WTC11 (cell line): ENCODE data around the gene TMEM54. TPM values are rescaled to one million over a fixed set of nuclear protein-coding genes. Genes with fewer than 3 reads are reported as not detected.
A peak's percentile ranks its signal among the peaks of the same experiment; 100 is the strongest.

Experiments
- CBFB ChIP-seq: sonication (generic); formaldehyde crosslinking; IDR thresholded peaks from 2 replicates; pipeline ENCODE4 v1.8.1; 2022; ENCODE audit warnings: mild to moderate bottlenecking, low read depth, missing genetic modification reagents
- CREB1 ChIP-seq: sonication (generic); formaldehyde crosslinking; IDR thresholded peaks from 2 replicates; pipeline ENCODE4 v1.8.0; 2023; ENCODE audit warnings: mild to moderate bottlenecking, missing genetic modification reagents
- ELF4 ChIP-seq: sonication (generic); formaldehyde crosslinking; IDR thresholded peaks from 2 replicates; pipeline ENCODE4 v1.8.1; 2022; ENCODE audit warnings: low read depth, mild to moderate bottlenecking, moderate library complexity, missing genetic modification reagents
- ETV6 ChIP-seq: sonication (generic); formaldehyde crosslinking; IDR thresholded peaks from 2 replicates; pipeline ENCODE4 v1.8.1; 2022; ENCODE audit warnings: mild to moderate bottlenecking, missing genetic modification reagents
- FOXJ3 ChIP-seq: sonication (generic); formaldehyde crosslinking; IDR thresholded peaks from 2 replicates; pipeline ENCODE4 v1.9.0; 2021; ENCODE audit warnings: missing genetic modification reagents, mild to moderate bottlenecking, borderline replicate concordance
- FOXP1 ChIP-seq: sonication (generic); formaldehyde crosslinking; IDR thresholded peaks from 2 replicates; pipeline ENCODE4 v1.8.0; 2022; ENCODE audit warnings: missing genetic modification reagents, mild to moderate bottlenecking, moderate library complexity, borderline replicate concordance
- GRHL2 ChIP-seq: fragments of 250-450 bp; sonication (Bioruptor Pico); IDR thresholded peaks from 2 replicates; pipeline ENCODE4 v1.8.0; 2022; ENCODE audit warnings: mild to moderate bottlenecking, moderate library complexity; ENCODE audit not compliant: insufficient replicate concordance, severe bottlenecking
- GTF2I ChIP-seq: fragments of 250-450 bp; sonication (Bioruptor Pico); conservative IDR thresholded peaks from 2 replicates; pipeline ENCODE4 v1.4.0; 2021; ENCODE audit warnings: mild to moderate bottlenecking
- IRF2 ChIP-seq: sonication (generic); formaldehyde crosslinking; IDR thresholded peaks from 2 replicates; pipeline ENCODE4 v1.8.0; 2022; ENCODE audit warnings: low read depth, missing genetic modification reagents, borderline replicate concordance
- RELA ChIP-seq: sonication (generic); formaldehyde crosslinking; IDR thresholded peaks from 2 replicates; pipeline ENCODE4 v1.8.1; 2022; ENCODE audit warnings: missing genetic modification reagents, mild to moderate bottlenecking, borderline replicate concordance
- RORB ChIP-seq: fragments of 250-450 bp; sonication (Bioruptor Pico); IDR thresholded peaks from 2 replicates; pipeline ENCODE4 v1.9.0; 2021; ENCODE audit warnings: mild to moderate bottlenecking
- SMAD3 ChIP-seq: sonication (generic); formaldehyde crosslinking; IDR thresholded peaks from 2 replicates; pipeline ENCODE4 v1.8.0; 2022; ENCODE audit warnings: missing genetic modification reagents, mild to moderate bottlenecking, borderline replicate concordance
- SMAD4 ChIP-seq: sonication (generic); formaldehyde crosslinking; IDR thresholded peaks from 2 replicates; pipeline ENCODE4 v1.8.0; 2022; ENCODE audit warnings: mild to moderate bottlenecking, missing genetic modification reagents
- TEAD1 ChIP-seq: sonication (generic); formaldehyde crosslinking; IDR thresholded peaks from 2 replicates; pipeline ENCODE4 v1.8.0; 2022; ENCODE audit warnings: mild to moderate bottlenecking, missing genetic modification reagents
- TP53 ChIP-seq: sonication (generic); formaldehyde crosslinking; IDR thresholded peaks from 2 replicates; pipeline ENCODE4 v1.8.1; 2023; ENCODE audit warnings: mild to moderate bottlenecking, missing genetic modification reagents
- ZNF121 ChIP-seq: sonication (generic); formaldehyde crosslinking; IDR thresholded peaks from 2 replicates; pipeline ENCODE4 v1.8.0; 2023; ENCODE audit warnings: missing genetic modification reagents
- ZNF232 ChIP-seq: sonication (generic); formaldehyde crosslinking; IDR thresholded peaks from 2 replicates; pipeline ENCODE4 v1.8.0; 2022; ENCODE audit warnings: mild to moderate bottlenecking, missing genetic modification reagents
- ZNF317 ChIP-seq: sonication (generic); formaldehyde crosslinking; IDR thresholded peaks from 2 replicates; pipeline ENCODE4 v1.8.1; 2023; ENCODE audit warnings: low read depth, mild to moderate bottlenecking, moderate library complexity, missing genetic modification reagents, borderline replicate concordance
- ZNF416 ChIP-seq: fragments of 250-450 bp; sonication (Bioruptor Pico); IDR thresholded peaks from 2 replicates; pipeline ENCODE4 v1.9.0; 2021; ENCODE audit warnings: mild to moderate bottlenecking, inconsistent platforms
- ZNF423 ChIP-seq: fragments of 250-450 bp; sonication (Bioruptor Pico); IDR thresholded peaks from 2 replicates; pipeline ENCODE4 v2.1.2; 2022; ENCODE audit warnings: mild to moderate bottlenecking, moderate library complexity
- total RNA-seq: library from RNA; stranded (reverse); gene quantifications from 3 replicates; pipeline ENCODE4 v1.2.3, GENCODE V29; 2021
- TF ChIP-seq, protein P1 (sequence below): sonication (generic); formaldehyde crosslinking; IDR thresholded peaks from 2 replicates; pipeline ENCODE4 v1.8.0; 2022; ENCODE audit warnings: mild to moderate bottlenecking, missing genetic modification reagents
- TF ChIP-seq, protein P2 (sequence below): sonication (generic); formaldehyde crosslinking; IDR thresholded peaks from 2 replicates; pipeline ENCODE4 v1.8.0; 2022; ENCODE audit warnings: mild to moderate bottlenecking, missing genetic modification reagents
- TF ChIP-seq, protein P3 (sequence below): sonication (generic); formaldehyde crosslinking; IDR thresholded peaks from 2 replicates; pipeline ENCODE4 v1.8.1; 2023; ENCODE audit warnings: mild to moderate bottlenecking, missing genetic modification reagents
- TF ChIP-seq, protein P4 (sequence below): sonication (generic); formaldehyde crosslinking; IDR thresholded peaks from 2 replicates; pipeline ENCODE4 v1.8.0; 2022; ENCODE audit warnings: mild to moderate bottlenecking, missing genetic modification reagents
- TF ChIP-seq, protein P5 (sequence below): sonication (generic); formaldehyde crosslinking; IDR thresholded peaks from 2 replicates; pipeline ENCODE4 v1.8.1; 2022; ENCODE audit warnings: low read depth, mild to moderate bottlenecking, moderate library complexity, missing genetic modification reagents, borderline replicate concordance
- TF ChIP-seq, protein P6 (sequence below): fragments of 250-450 bp; sonication (Bioruptor Pico); IDR thresholded peaks from 2 replicates; pipeline ENCODE4 v1.9.0; 2021; ENCODE audit warnings: mild to moderate bottlenecking, borderline replicate concordance
- TF ChIP-seq, protein P7 (sequence below): fragments of 250-450 bp; sonication (Bioruptor Pico); IDR thresholded peaks from 2 replicates; pipeline ENCODE4 v2.1.2; 2022; ENCODE audit warnings: mild to moderate bottlenecking, moderate library complexity

Gene TMEM54
- total RNA-seq, 1 experiment from 2014 or later: 20.7 TPM

DNA sequence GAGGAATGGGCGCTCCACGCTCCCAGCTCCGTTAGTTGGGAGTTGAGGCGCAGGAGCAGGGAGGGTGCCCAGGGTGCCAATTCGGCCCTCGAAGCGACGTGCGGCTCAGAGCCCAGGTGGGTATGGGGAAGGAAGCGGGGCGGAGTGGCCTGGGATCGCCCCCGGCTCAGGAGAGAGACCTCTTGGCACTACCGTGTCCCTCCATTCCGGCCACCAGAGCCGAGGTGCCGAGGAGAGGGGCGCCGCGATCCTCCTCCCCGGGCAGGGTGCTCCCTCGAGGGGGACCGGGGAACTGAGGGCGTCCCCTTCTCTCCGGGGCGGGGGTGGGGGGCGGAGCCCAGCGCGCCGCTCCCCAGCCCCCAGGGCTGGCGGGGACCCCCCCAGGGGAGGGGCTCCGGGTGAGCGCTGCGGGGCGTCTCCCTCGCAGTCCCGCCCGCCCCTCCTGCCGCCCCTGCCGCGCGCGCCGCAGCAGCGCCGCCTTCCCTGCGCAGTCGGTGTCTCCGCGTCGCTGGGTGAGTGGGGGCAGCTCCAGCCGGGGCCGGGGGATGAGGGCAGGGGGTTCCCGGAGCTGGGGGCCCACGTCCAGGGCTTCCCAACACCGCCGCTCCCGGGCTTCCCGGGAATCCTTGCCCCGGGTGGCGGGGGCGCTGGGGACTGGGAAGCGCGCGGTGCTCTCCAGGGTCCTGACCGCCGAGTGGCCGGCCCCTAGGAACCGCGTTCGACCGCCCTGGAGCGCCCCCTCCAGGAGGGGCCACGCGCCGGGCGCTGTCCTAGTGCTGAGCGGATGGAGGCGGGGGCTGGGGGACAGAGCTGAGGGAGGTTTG lies 15.0 kb downstream of the TMEM54 start, which contains the start of gene HPCA (continued):
- TF ChIP-seq FOXP1 (CRISPR knock-in tag) (peak; percentile 99), SMAD4 (CRISPR knock-in tag) (peak; percentile 98), RORB (no peak), GRHL2 (no peak), CREB1 (peak; percentile 97), ZNF416 (peak; percentile 80; the same call in 1 of the 2 replicates), CBFB (peak; percentile 99), ELF4 (peak; percentile 98), IRF2 (CRISPR knock-in tag) (peak; percentile 90; the same call in 1 of the 2 replicates), ZNF317 (CRISPR knock-in tag) (peak; percentile 80; the same call in 1 of the 2 replicates), TP53 (peak; percentile 99), ZNF423 (CRISPR knock-in tag) (peak; percentile 70; the same call in 1 of the 2 replicates), ETV6 (CRISPR knock-in tag) (peak; percentile 98), ZNF121 (CRISPR knock-in tag) (peak; percentile 71; the same call in 1 of the 2 replicates), SMAD3 (CRISPR knock-in tag) (peak; percentile 97), FOXJ3 (peak; percentile 89; the same call in 1 of the 2 replicates), TEAD1 (peak; percentile 98), RELA (CRISPR knock-in tag) (peak; percentile 98), ZNF232 (CRISPR knock-in tag) (peak; percentile 99), GTF2I (no peak)
- TF ChIP-seq, protein P1, sequence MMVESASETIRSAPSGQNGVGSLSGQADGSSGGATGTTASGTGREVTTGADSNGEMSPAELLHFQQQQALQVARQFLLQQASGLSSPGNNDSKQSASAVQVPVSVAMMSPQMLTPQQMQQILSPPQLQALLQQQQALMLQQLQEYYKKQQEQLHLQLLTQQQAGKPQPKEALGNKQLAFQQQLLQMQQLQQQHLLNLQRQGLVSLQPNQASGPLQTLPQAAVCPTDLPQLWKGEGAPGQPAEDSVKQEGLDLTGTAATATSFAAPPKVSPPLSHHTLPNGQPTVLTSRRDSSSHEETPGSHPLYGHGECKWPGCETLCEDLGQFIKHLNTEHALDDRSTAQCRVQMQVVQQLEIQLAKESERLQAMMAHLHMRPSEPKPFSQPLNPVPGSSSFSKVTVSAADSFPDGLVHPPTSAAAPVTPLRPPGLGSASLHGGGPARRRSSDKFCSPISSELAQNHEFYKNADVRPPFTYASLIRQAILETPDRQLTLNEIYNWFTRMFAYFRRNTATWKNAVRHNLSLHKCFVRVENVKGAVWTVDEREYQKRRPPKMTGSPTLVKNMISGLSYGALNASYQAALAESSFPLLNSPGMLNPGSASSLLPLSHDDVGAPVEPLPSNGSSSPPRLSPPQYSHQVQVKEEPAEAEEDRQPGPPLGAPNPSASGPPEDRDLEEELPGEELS (CRISPR knock-in tag): peak; percentile 99
- TF ChIP-seq, protein P2, sequence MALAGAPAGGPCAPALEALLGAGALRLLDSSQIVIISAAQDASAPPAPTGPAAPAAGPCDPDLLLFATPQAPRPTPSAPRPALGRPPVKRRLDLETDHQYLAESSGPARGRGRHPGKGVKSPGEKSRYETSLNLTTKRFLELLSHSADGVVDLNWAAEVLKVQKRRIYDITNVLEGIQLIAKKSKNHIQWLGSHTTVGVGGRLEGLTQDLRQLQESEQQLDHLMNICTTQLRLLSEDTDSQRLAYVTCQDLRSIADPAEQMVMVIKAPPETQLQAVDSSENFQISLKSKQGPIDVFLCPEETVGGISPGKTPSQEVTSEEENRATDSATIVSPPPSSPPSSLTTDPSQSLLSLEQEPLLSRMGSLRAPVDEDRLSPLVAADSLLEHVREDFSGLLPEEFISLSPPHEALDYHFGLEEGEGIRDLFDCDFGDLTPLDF (CRISPR knock-in tag): peak; percentile 98
- TF ChIP-seq, protein P3, sequence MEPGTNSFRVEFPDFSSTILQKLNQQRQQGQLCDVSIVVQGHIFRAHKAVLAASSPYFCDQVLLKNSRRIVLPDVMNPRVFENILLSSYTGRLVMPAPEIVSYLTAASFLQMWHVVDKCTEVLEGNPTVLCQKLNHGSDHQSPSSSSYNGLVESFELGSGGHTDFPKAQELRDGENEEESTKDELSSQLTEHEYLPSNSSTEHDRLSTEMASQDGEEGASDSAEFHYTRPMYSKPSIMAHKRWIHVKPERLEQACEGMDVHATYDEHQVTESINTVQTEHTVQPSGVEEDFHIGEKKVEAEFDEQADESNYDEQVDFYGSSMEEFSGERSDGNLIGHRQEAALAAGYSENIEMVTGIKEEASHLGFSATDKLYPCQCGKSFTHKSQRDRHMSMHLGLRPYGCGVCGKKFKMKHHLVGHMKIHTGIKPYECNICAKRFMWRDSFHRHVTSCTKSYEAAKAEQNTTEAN (CRISPR knock-in tag): peak; percentile 95
- TF ChIP-seq, protein P4, sequence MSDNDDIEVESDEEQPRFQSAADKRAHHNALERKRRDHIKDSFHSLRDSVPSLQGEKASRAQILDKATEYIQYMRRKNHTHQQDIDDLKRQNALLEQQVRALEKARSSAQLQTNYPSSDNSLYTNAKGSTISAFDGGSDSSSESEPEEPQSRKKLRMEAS (CRISPR knock-in tag): peak; percentile 94
- TF ChIP-seq, protein P5, sequence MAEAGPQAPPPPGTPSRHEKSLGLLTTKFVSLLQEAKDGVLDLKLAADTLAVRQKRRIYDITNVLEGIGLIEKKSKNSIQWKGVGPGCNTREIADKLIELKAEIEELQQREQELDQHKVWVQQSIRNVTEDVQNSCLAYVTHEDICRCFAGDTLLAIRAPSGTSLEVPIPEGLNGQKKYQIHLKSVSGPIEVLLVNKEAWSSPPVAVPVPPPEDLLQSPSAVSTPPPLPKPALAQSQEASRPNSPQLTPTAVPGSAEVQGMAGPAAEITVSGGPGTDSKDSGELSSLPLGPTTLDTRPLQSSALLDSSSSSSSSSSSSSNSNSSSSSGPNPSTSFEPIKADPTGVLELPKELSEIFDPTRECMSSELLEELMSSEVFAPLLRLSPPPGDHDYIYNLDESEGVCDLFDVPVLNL (CRISPR knock-in tag): peak; percentile 95
- TF ChIP-seq, protein P6, sequence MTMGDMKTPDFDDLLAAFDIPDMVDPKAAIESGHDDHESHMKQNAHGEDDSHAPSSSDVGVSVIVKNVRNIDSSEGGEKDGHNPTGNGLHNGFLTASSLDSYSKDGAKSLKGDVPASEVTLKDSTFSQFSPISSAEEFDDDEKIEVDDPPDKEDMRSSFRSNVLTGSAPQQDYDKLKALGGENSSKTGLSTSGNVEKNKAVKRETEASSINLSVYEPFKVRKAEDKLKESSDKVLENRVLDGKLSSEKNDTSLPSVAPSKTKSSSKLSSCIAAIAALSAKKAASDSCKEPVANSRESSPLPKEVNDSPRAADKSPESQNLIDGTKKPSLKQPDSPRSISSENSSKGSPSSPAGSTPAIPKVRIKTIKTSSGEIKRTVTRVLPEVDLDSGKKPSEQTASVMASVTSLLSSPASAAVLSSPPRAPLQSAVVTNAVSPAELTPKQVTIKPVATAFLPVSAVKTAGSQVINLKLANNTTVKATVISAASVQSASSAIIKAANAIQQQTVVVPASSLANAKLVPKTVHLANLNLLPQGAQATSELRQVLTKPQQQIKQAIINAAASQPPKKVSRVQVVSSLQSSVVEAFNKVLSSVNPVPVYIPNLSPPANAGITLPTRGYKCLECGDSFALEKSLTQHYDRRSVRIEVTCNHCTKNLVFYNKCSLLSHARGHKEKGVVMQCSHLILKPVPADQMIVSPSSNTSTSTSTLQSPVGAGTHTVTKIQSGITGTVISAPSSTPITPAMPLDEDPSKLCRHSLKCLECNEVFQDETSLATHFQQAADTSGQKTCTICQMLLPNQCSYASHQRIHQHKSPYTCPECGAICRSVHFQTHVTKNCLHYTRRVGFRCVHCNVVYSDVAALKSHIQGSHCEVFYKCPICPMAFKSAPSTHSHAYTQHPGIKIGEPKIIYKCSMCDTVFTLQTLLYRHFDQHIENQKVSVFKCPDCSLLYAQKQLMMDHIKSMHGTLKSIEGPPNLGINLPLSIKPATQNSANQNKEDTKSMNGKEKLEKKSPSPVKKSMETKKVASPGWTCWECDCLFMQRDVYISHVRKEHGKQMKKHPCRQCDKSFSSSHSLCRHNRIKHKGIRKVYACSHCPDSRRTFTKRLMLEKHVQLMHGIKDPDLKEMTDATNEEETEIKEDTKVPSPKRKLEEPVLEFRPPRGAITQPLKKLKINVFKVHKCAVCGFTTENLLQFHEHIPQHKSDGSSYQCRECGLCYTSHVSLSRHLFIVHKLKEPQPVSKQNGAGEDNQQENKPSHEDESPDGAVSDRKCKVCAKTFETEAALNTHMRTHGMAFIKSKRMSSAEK: 0 out of 2 replicates have a peak, but pooled peaks have one; percentile 52
- TF ChIP-seq, protein P7, sequence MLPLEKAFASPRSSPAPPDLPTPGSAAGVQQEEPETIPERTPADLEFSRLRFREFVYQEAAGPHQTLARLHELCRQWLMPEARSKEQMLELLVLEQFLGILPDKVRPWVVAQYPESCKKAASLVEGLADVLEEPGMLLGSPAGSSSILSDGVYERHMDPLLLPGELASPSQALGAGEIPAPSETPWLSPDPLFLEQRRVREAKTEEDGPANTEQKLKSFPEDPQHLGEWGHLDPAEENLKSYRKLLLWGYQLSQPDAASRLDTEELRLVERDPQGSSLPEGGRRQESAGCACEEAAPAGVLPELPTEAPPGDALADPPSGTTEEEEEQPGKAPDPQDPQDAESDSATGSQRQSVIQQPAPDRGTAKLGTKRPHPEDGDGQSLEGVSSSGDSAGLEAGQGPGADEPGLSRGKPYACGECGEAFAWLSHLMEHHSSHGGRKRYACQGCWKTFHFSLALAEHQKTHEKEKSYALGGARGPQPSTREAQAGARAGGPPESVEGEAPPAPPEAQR: peak; percentile 94
